ENCODE data around the gene CHAD.

GRCh38 chr17:50448643-50449042 lies 20.0 kb downstream of the CHAD start:
- TF ChIP-seq TCF4 (CRISPR knock-in tag; IDR thresholded peaks at IDR 0.05; ENCODE audit: borderline replicate concordance) (no peak), PPARA (CRISPR knock-in tag; IDR thresholded peaks at IDR 0.05; ENCODE audit: borderline replicate concordance) (no peak), CSRNP3 (CRISPR knock-in tag; IDR thresholded peaks at IDR 0.05) (no peak), ESRRG (CRISPR knock-in tag; IDR thresholded peaks at IDR 0.05) (no peak), BACH2 (CRISPR knock-in tag; IDR thresholded peaks at IDR 0.05; ENCODE audit: borderline replicate concordance) (no peak), CREB5 (CRISPR knock-in tag; IDR thresholded peaks at IDR 0.05; ENCODE audit: low read depth) (no peak), ARNTL (CRISPR knock-in tag; IDR thresholded peaks at IDR 0.05; ENCODE audit: borderline replicate concordance, low read depth) (no peak), TOX (CRISPR knock-in tag; IDR thresholded peaks at IDR 0.05; ENCODE audit: borderline replicate concordance) (no peak), CSDC2 (CRISPR knock-in tag; IDR thresholded peaks at IDR 0.05) (no peak), ZNF8 (CRISPR knock-in tag; IDR thresholded peaks at IDR 0.05) (no peak), ZFP3 (CRISPR knock-in tag; IDR thresholded peaks at IDR 0.05) (no peak), GLIS3 (CRISPR knock-in tag; IDR thresholded peaks at IDR 0.05) (no peak), RARB (CRISPR knock-in tag; IDR thresholded peaks at IDR 0.05) (no peak)
- TF ChIP-seq, protein P1, sequence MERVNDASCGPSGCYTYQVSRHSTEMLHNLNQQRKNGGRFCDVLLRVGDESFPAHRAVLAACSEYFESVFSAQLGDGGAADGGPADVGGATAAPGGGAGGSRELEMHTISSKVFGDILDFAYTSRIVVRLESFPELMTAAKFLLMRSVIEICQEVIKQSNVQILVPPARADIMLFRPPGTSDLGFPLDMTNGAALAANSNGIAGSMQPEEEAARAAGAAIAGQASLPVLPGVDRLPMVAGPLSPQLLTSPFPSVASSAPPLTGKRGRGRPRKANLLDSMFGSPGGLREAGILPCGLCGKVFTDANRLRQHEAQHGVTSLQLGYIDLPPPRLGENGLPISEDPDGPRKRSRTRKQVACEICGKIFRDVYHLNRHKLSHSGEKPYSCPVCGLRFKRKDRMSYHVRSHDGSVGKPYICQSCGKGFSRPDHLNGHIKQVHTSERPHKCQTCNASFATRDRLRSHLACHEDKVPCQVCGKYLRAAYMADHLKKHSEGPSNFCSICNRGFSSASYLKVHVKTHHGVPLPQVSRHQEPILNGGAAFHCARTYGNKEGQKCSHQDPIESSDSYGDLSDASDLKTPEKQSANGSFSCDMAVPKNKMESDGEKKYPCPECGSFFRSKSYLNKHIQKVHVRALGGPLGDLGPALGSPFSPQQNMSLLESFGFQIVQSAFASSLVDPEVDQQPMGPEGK (CRISPR knock-in tag; IDR thresholded peaks at IDR 0.05; ENCODE audit: borderline replicate concordance): no peak

Measured in SK-N-SH treated with all-trans-retinoic acid at 6 μM for 48 hours (cell line).